Measurements from ENCODE around the gene EHD2. TPM values are rescaled to one million over a fixed set of nuclear protein-coding genes. Genes with fewer than 3 reads are reported as not detected.
"Not testable (repeated sequence)": the region's sequence is repeated elsewhere in the genome, so short reads cannot be mapped to it uniquely, and the experiment has no call there.

EHD2 gene
- total and polyA plus RNA-seq, 2 donors from 2014 or later: 19.4 to 105 TPM

DNA sequence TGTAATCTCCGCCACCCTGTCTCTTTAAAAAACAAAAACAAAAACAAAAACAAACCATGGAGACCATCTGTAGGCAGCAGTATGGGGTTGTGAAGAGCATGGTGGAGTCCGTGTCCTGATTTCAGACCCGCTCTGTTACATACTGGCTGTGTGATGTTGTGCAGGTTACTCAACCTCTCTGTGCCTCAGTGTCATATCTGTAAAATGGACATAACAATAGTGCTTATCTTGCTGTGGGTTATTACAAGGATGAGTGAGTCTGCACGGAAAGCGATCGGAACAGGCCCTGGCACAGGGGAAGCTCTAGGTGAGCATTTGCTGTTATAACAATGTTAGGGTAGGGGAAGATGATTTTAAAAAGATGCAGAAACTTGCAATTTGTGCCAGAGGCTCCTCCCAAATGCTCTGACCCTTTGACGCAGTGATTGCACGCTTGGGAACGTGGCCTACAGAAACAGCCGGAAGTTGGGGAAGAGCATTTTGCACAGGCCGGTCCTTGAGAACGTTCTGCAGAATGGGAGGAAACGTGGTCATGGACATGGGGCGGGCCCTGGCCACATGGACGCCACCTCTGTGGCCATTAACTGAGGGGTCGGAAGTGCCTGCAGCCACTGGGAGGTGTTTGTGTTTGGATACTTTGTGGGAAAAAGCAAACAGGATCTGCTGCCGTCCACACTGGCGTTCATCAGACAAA, 49.5 kb downstream of the EHD2 start:
- Histone ChIP-seq H3K27ac (ENCODE audit: low read depth in 2 of 2, low read length in 2 of 2) (no peak overlapping the region), H3K36me3 (ENCODE audit: control insufficient read depth in 2 of 3, insufficient read depth in 3 of 3, low read length in 3 of 3) (peaks cover 2 to 3% (median 3%) of the 10 kb centered on the region in 3 donors), H3K9me3 (ENCODE audit: control insufficient read depth in 2 of 3, insufficient read depth in 1 of 3, low read length in 3 of 3) (no peaks in the 10 kb centered on the region), H3K9ac (ENCODE audit: low read length in 3 of 3) (no peak overlapping the region), H3K27me3 (ENCODE audit: control insufficient read depth, insufficient read depth, low read length) (no peaks in the 10 kb centered on the region), H3K4me3 (ENCODE audit: low read length in 3 of 3) (no peak overlapping the region), H3K4me1 (ENCODE audit: control insufficient read depth in 2 of 3, insufficient read depth in 2 of 3, low read depth in 1 of 3, low read length in 3 of 3) (no peaks in the 10 kb centered on the region)
- DNase-seq (peak in 2 of 5 donors; percentile 23 to 74), FAIRE-seq (no peak)
- TF ChIP-seq, protein P1, sequence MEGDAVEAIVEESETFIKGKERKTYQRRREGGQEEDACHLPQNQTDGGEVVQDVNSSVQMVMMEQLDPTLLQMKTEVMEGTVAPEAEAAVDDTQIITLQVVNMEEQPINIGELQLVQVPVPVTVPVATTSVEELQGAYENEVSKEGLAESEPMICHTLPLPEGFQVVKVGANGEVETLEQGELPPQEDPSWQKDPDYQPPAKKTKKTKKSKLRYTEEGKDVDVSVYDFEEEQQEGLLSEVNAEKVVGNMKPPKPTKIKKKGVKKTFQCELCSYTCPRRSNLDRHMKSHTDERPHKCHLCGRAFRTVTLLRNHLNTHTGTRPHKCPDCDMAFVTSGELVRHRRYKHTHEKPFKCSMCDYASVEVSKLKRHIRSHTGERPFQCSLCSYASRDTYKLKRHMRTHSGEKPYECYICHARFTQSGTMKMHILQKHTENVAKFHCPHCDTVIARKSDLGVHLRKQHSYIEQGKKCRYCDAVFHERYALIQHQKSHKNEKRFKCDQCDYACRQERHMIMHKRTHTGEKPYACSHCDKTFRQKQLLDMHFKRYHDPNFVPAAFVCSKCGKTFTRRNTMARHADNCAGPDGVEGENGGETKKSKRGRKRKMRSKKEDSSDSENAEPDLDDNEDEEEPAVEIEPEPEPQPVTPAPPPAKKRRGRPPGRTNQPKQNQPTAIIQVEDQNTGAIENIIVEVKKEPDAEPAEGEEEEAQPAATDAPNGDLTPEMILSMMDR (IDR thresholded peaks at IDR 0.05; ENCODE audit: borderline replicate concordance, extremely low read depth, insufficient read depth): no peak
- intact Hi-C loops (cut with DNase I): no loop called here

DNA sequence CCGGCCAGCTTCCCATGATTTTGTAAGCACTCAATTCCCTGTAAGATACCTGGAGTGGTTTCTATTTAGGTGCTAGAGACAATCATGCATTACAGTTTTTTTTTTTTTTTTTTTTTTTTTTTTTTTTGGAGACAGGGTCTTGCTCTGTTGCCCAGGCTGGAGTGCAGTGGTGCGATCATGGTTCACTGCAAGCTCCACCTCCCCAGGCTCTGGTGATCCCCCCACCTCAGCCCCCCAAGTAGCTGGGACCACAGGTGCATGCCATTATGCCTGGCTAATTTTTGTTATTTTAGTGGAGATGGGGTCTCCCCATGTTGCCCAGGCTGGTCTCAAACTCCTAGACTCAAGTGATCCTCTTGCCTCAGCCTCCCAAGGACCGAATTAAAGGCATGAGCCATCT, 51.5 kb downstream of the EHD2 start:
- H3K4me1 ChIP-seq (ENCODE audit: control insufficient read depth in 2 of 3, insufficient read depth in 2 of 3, low read depth in 1 of 3, low read length in 3 of 3); DNase-seq; H3K4me3 ChIP-seq (ENCODE audit: low read length in 3 of 3); H3K27me3 ChIP-seq (ENCODE audit: control insufficient read depth, insufficient read depth, low read length); H3K9me3 ChIP-seq (ENCODE audit: control insufficient read depth in 2 of 3, insufficient read depth in 1 of 3, low read length in 3 of 3); H3K36me3 ChIP-seq (ENCODE audit: control insufficient read depth in 2 of 3, insufficient read depth in 3 of 3, low read length in 3 of 3); H3K9ac ChIP-seq (ENCODE audit: low read length in 3 of 3); intact Hi-C loops (cut with DNase I); FAIRE-seq; H3K27ac ChIP-seq (ENCODE audit: low read depth in 2 of 2, low read length in 2 of 2): not testable (repeated sequence)

DNA sequence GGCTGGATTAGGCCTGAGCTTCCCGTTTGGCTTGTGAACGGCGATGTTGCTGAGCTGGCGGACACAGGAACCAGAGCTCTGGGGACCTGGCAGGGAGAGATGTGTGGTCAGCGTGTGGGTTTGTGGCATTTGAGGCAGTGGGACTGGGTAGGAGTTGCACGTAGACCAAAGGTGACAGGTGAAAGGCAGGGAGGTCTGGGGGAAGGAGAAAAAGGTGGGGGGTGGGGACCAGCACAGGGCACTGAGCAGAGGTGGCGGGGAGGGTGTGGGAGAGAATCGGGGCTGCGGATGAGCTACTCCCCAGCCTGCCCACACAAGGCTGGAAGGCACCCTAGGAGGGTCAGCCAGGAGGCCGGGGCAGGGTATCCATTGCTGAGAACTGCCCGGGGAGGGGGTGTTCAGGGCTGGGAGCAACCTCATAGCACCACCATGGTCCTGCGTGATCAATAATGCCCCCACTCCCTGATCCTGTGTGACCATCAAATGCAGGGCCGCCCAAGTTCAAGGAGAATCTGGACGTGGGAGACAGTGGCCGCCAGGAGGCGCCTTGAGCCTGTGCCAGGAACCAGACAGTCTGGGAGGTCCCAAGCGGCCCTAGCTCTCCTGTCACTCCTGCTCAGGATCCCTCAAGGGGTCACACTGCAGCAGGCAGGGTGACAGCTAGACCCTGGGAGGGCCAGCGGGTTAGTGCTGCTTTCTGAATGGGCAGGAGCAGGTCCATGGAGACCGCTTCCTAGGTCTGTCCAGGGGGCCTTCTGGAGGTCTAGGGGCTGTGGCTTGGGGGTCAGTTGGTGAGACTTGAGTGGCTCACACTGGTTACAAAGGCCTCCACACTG, 52.5 kb downstream of the EHD2 start:
- Histone ChIP-seq H3K36me3 (ENCODE audit: control insufficient read depth in 2 of 3, insufficient read depth in 3 of 3, low read length in 3 of 3) (no peaks in the 10 kb centered on the region), H3K27me3 (ENCODE audit: control insufficient read depth, insufficient read depth, low read length) (no peaks in the 10 kb centered on the region), H3K9me3 (ENCODE audit: control insufficient read depth in 2 of 3, insufficient read depth in 1 of 3, low read length in 3 of 3) (no peaks in the 10 kb centered on the region), H3K27ac (ENCODE audit: low read depth in 2 of 2, low read length in 2 of 2) (no peak overlapping the region), H3K4me1 (ENCODE audit: control insufficient read depth in 2 of 3, insufficient read depth in 2 of 3, low read depth in 1 of 3, low read length in 3 of 3) (no peaks in the 10 kb centered on the region), H3K9ac (ENCODE audit: low read length in 3 of 3) (no peak overlapping the region), H3K4me3 (ENCODE audit: low read length in 3 of 3) (no peak overlapping the region)
- intact Hi-C loops (cut with DNase I): no loop called here
- DNase-seq (peak; percentile 77 to 86 (median 82)), FAIRE-seq (no peak)
- TF ChIP-seq, protein P1 (IDR thresholded peaks at IDR 0.05; ENCODE audit: borderline replicate concordance, extremely low read depth, insufficient read depth): peak; percentile 79

DNA sequence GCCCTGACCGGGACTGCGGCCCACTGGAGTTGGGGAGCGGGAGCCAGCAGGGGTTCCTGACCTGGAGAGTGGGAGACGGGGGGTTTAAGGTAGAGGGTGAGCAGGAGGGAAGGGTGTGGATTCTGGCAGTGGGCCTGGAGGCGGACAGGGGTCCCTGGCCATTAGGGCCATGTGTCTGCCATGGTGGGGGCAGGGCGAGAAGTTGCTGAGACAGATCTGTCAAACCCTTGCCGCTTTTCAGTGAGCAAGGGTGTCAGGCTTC, 53.1 kb downstream of the EHD2 start:
- Histone ChIP-seq H3K27me3 (ENCODE audit: control insufficient read depth, insufficient read depth, low read length) (no peaks in the 10 kb centered on the region), H3K9me3 (ENCODE audit: control insufficient read depth in 2 of 3, insufficient read depth in 1 of 3, low read length in 3 of 3) (no peaks in the 10 kb centered on the region), H3K4me1 (ENCODE audit: control insufficient read depth in 2 of 3, insufficient read depth in 2 of 3, low read depth in 1 of 3, low read length in 3 of 3) (no peaks in the 10 kb centered on the region), H3K36me3 (ENCODE audit: control insufficient read depth in 2 of 3, insufficient read depth in 3 of 3, low read length in 3 of 3) (no peaks in the 10 kb centered on the region), H3K9ac (ENCODE audit: low read length in 3 of 3) (no peak overlapping the region), H3K27ac (ENCODE audit: low read depth in 2 of 2, low read length in 2 of 2) (no peak overlapping the region), H3K4me3 (ENCODE audit: low read length in 3 of 3) (no peak overlapping the region)
- FAIRE-seq (no peak), DNase-seq (peak in 1 of 5 donors; percentile 49)
- TF ChIP-seq, protein P1 (IDR thresholded peaks at IDR 0.05; ENCODE audit: borderline replicate concordance, extremely low read depth, insufficient read depth): no peak
- intact Hi-C loops (cut with DNase I): no loop called here

Measured in kidney (tissue), 14 donors.